Measurements from ENCODE around the gene BOD1L2.

Gene BOD1L2

GRCh38 chr18:57150828-57151227 is 3.9 kb downstream of the BOD1L2 start:
- no peak for DNase-seq

GRCh38 chr18:57154191-57154830 is 7.4 kb downstream of the BOD1L2 start:
- DNase-seq = no peak

- no peak for DNase-seq
These were observed 17.5 kb downstream of the BOD1L2 start for GRCh38 chr18:57164401-57164800.

GRCh38 chr18:57167617-57168308 is 20.9 kb downstream of the BOD1L2 start:
- no peak for DNase-seq

- no peak for DNase-seq
These were observed 24.1 kb downstream of the BOD1L2 start for GRCh38 chr18:57171026-57171425.

GRCh38 chr18:57175532-57175931 is 28.6 kb downstream of the BOD1L2 start:
- DNase-seq = no peak

- DNase-seq = no peak
These were observed 38.5 kb downstream of the BOD1L2 start for GRCh38 chr18:57185434-57185833.

GRCh38 chr18:57188851-57189557 is 42.1 kb downstream of the BOD1L2 start:
- DNase-seq = no peak

GRCh38 chr18:57190026-57190425 is 43.1 kb downstream of the BOD1L2 start:
- DNase-seq = no peak

- no peak for DNase-seq
These were observed 47.2 kb downstream of the BOD1L2 start for GRCh38 chr18:57194070-57194469.

- no peak for DNase-seq
These were observed 47.7 kb downstream of the BOD1L2 start for GRCh38 chr18:57194622-57195021.

GRCh38 chr18:57195341-57195740 is 48.5 kb downstream of the BOD1L2 start:
- no peak for DNase-seq

- DNase-seq = no peak
These were observed 50.4 kb downstream of the BOD1L2 start for GRCh38 chr18:57197261-57197660.

GRCh38 chr18:57198073-57198472 is 51.2 kb downstream of the BOD1L2 start:
- no peak for DNase-seq
